ENCODE results near the gene CECR2.

CECR2 gene

DNA sequence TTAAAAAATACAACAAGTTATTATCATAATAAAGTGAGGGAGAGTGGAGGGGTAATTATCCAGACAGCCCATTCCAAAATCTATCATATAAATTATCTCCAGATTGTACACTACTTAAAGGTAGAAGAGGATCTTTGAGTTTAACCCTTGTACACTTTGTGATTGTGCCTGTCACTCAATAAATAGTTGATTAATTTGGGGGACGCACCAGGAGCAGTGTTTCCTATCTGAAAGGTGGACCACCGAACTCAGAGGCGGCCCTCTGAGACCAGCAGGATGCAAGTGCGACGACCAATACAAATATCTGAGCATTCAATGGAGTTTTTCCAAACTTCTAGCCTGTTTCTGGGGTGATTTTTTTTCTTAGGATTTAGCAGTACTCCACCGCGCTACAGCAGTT, 1.1 kb upstream of the CECR2 start:
- DNase-seq (ENCODE audit: low read depth in 2 of 2) = no peak

DNA sequence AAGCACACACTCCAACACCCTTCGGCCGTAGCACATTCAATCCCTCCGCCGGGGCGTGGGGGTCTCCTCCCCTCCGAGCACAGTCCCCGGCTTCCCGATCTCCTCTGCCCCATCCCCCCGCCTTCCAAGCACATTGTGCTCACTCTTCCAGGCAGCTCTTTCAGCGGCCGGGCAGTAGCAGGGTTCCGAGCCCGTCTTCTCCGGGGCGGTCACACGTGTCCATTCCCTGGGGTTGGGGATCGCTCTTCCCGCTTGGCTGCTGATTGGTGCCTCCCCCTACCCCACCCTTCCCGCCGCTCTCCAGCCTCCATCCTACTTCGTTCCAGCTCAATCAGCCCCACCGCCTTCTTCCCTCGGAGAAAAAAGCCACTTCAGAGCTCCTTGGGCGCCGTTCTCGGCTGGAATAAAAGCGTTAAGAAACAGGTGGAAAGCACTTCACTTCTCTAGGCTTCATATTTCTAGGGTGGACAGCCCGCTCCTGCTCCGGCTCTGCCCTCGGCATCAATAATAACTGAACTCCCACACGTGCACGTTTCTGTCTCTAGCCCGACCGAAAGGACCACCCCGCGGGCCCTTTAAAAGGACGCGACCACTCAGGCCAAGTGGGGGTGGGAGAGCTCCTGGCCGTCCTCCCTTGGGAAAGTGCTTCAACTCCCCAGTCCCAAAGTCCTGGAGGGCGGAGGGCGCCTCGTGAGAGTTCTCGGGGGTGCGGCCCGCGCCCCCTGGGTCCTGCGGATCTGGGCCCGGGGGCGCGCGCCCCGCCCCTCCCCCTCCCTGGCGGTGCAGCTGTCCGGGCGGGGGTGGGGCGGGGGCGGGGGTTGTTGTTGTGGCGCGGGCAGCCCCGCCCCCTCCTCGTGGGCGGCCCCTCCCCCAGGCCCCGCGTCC, 464 bp upstream of the CECR2 start:
- DNase-seq (ENCODE audit: low read depth in 2 of 2) = no peak

DNA sequence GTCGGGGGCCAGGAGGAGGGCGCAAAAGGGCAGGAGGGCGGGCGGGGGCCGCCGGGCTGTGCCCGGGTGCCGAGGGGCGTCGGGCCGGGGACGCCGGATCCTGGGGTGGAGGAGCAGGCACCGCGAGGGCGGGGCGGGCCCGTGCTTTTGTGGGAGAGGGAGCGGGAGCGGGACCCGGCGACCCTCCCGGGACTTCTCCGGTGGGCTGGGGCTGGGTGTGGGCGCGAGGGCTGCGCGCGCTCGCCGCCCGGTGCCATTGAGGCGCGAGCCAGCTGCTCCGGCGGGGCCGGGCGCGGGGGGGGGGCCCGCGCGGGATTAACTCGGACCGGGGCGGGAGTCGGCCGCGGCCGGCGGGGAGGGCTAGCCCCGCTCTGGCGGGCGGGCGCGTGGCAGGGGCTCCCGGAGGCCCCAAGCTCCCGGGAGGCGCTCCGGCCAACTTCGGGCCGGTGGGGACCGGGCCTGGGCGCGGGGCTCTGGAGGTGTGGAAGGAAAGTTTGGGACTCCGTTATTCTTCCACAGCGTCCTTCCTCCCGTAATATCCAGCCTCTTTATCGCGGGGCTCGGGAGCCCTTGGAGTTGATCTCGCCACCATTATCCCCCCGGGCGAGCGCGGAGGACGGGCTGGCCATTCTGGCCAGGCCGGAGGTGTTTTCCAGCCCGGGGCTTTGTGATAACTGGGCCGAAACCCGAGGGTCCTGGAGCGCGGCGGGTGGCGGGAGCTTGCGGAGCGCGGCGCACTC, 936 bp downstream of the CECR2 start:
- no peak for DNase-seq (ENCODE audit: low read depth in 2 of 2)

DNA sequence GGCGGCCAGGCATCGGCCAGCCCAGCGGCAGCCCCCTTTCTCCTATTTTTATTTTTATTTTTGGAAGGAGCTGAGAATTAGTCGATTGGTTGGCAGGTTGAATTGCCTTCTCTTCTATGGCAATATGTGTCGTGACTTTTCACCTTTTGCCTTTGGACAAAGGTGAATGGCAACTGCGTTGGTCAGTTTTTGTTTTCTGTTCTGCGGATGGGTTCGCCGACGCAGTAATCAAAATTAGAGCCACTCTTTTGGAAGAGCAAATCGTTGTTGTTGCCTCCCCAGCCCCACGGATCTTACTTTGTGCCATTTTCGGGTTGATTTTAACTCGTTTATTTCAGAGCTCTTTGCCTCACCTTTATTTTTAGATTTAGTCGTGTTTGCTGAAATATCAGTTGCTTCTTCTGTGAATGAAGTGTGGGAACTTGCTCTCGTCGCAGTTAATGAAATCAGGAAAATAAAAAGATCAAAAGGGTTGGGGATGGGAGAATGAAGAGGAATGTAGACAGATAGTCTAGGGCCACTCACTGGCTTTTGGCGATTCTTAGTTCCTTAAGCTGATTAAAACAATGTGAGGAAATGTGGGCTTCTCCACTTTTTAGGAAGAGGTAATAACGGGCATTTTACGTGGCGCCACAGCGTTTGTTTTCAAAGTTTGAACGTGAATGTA, 1.6 kb downstream of the CECR2 start:
- no peak for DNase-seq (ENCODE audit: low read depth in 2 of 2)

DNA sequence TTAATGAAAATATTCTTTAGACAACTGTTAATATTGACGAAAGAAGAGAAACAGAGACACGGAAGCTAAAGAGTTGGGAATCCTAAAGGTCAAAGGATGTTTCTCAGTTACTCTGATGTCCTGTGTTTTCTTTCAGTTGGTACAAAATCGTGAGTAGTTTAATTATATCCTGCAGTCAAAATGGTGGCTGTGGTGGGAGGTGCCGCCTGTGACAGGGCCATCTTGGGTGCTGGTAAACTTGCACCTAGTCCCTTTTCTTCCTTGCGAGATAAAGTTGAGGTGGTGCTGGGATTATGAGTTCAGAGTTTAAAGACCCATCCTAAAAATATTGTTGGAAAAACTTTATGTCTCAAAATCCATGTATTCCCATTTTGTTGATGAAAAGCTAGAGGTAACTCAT, 2.2 kb downstream of the CECR2 start:
- no peak for DNase-seq (ENCODE audit: low read depth in 2 of 2)

DNA sequence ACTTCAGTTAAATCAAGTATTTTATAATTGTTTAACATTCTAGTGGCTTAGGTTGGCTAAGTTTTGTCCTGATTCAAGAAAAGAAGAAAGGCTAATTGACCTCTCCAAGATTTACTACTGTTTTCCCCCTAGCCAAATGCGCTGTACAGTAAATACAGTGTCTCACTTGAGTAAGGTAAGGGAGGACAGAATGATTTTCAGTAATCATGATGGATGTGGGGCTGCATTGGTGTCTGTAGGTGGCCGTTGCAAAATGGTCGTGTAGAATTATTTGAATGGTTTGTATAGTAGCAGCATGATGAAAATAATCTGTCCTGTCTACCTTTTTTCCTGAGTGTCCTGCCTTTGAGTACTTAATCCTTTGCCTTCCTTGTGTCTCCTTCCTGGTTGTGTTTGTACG, 4.6 kb downstream of the CECR2 start:
- no peak for DNase-seq (ENCODE audit: low read depth in 2 of 2)

DNA sequence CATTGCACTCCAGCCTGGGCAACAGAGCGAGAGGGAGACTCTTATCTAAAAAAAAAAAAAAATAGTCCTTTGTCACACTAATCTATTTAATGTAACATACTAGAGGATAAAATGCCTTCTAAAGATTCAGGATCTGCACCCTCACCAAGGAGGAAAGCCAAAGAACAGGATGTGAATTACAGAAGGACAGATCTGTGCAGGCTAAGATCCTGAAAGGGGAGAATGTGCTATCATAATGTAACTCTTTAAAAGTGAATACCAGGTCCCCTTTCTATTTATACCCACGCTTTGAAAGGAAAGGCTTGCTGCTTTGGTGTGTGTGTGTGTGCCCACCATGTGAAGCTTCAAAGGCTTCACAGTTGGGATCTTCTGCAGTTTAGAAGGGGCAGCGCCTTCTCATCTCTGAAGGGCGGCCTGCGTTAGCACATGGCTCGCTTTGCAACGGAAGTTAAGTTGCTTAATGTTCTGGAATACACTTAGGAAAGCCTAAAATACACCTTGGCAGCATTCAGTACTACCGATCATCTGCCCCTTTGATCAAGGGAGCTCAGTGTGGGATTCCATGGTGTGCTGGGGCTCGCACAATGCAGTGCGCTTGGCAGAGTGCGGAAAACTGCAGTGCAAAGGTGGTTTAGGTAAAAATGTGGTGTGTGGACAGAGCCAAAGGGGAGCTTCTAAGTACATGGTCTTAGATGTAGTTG, 6.8 kb downstream of the CECR2 start:
- DNase-seq (ENCODE audit: low read depth in 2 of 2) = no peak

DNA sequence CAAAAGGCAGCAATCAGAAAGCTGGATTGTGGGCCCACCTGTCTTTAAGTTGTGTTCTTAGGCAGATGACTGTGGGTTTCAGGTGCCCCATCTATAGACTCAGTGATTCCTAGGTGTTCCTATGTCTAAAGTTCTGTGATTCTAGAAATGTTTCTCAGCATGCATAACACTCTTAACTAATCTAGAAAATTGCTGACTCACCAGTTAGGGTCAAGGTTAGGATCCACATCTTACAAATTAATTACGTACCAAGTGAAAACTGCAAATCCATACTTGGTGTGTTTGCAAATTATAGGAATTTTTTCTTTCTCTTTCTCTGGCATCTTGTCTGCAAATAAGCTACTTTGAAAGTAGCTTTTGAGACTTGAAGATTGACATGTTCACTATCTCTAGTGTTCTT, 7.7 kb downstream of the CECR2 start:
- no peak for DNase-seq (ENCODE audit: low read depth in 2 of 2)

DNA sequence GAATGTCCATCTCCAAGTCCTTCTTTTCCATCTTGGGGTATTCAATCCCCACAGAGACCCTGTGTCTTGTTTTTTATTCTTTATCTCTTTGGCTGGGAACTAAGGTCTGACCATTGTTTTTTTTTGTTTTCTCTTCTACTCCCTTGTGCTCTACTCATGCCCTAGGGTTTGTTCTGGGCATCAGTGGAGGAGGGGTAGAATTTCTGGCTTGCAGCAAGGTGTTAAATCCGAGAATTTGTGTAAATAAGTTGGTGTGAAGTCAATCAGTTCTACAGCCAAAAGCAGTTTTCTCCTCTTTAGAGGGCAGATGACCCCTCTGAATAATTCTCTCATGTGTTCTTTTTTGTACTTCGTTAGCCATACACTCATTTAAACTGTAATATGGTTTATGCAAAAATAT, 10.7 kb downstream of the CECR2 start:
- no peak for DNase-seq (ENCODE audit: low read depth in 2 of 2)

DNA sequence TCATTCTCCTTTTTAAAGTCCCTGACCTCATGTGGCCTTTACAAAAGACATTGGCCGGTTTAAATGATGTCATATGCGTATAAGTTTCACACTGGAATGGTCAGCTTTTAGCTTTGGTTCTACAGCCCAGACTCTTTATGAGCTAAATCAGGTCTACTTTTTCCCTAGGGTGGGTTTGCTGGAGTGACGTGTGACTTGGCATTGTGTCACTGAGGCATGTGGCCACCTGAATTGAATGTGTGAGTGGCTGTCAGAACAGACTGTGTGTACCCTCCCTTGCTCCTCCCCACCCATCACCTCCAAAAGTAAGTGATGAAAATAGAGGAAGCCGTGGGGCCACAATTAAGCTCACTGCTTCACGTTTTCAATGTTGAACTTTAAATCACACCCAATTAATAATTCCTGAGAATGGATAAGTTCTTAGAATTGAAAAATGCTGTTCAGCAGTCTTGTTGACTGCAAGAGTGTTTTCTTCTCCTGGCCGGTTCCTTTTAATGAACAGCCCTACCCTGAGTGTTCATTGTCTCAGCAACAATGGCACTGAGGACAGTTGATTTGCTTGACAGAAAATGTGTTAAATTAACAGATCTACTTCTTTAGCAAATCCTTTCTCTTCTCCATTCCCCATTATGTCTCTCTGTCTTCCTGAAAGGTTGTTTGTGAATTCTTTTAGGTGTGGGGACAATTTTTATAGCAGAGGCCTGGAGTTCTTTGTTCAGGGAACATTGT, 11.3 kb downstream of the CECR2 start:
- DNase-seq (ENCODE audit: low read depth in 2 of 2) = no peak

DNA sequence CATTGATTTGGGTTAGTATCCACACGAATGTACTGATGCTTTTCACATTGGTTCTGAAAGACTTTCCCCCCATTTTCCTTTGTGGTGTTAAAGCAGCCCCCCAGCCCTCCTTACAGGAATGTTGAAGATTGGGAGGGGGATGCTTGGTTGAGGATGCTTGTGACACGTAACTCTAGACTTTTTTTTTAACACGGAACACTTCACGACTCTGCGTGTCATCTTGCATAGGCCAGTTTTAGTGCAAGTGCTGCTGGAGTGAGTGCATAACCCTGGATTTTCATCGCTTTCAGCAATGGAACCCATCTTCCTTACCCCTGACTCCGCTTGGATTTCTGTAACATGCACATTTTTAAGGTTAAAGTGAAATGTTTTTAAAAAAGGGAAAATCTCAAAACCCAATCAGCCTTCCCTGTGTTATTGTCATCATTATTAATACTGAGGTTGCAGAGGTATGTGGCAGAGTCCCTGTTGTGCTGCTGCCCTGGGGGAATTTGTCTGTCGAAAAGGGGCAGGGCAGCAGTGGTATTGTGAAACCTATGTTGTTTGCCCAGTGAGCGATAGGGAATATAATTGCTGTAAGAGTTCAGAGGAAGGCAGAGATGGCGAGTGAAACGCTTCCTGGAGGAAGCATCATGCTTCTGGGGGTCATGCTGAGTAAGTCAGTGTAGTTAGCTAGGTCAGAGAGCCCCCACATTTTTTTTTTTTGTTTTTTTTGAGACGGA, 12.1 kb downstream of the CECR2 start:
- no peak for DNase-seq (ENCODE audit: low read depth in 2 of 2)

DNA sequence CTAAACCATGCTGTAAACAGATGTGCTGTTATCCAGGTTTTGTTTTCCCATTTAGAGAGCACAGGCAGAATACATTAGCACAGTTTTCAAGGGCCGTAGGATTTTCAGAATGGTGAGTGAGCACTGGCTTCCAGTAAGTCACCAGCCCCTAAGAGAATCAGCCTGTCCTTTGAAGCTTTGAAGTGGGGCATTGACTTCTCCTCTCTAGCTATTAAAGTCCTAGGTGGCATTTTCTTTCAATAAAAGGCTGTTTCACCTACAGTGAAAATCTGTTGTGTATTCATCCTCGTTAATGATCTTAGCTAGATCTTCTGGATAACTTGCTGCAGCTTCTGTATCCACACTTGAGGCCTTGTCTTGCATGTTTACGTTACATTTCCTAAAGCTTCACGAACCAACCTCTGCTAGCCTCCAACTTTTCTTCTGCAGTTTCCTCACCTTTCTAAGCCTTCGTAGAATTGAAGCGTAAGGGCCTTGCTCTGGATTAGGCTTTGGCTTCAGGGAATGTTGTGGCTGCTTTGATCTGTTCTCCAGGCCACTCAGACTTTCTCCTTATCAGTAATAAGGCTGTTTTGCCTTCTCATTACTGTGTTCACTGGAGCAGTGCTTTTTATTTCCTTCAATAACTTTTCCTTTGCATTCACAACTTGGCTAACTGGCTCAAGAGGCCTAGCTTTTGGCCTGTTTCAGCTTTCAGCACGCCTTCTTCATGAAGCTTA, 15.5 kb downstream of the CECR2 start:
- DNase-seq (ENCODE audit: low read depth in 2 of 2) = no peak

DNA sequence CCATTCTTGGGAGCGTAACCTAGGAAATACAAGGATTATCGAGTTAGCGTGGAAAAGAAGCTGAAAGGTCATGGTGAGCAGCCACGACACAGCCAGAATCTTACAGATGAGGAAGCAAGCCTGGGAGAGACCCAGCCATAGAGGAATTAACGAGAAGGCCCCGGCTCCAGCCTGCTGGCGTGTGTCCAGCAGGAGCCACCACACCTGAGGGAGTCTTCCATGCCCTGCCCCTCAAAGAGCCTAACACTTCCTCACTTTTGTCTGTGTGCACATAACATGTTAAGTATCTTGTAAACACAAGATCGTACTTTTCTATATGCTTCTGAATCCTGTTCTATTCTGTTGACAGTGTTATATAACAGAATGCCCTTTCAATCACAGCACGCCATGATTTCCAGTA, 18.1 kb downstream of the CECR2 start:
- DNase-seq (ENCODE audit: low read depth in 2 of 2) = no peak

DNA sequence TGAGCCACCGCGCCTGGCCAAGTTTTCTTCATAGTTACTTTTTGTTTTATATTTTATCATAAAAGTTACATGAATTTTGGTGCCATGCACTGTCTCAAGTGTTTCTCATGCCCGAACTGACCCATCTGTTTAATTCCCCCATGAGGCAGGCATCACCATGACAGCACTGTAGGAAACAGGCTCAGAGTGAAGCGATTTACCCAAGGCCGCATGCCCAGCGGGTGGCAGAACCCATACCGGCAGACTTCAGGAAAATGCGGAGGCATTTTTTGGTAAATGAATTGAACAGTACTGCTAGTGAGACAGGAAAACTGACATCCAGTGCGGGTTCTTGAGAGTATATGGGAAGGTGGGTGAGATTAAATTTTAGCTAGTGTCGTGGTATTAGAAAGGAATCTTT, 19.0 kb downstream of the CECR2 start:
- DNase-seq (ENCODE audit: low read depth in 2 of 2) = no peak

DNA sequence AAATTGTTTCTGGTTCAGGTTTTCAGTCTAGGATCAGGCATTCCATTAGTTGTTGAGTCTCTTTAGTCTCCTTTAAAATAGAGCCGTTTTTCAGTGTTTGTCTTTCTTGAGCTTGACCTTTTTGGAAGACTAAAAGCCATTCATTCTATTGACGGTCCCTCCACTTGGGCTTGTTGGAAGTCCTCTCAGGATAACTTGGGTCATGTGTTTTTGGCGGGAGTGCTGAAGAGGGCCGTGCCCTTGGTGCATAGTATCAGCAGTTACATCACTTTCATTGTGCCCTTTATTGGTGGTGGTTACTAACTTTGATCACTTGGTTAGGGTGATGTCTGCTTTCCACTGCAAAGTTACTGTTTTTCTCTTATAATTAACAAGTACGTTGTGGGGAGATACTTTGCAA, 20.8 kb downstream of the CECR2 start:
- no peak for DNase-seq (ENCODE audit: low read depth in 2 of 2)

DNA sequence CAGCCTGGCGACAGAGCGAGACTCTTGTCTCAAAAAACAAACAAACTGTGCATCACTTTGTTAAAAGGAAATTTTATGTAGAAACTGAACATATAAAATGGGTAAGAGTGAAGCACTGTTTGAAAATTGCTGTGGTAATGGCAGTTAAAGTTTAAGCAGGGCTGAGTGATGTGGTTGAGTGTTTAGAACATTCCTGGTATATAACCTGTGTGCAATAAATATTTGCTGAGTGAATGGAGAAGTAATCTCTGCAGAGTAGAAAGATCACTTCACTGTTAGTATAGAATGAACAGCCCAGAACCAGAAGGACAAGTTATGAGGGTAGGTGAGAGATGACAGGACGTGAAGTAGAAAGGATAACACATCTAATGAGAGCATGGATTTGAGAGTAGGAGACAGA, 27.3 kb downstream of the CECR2 start:
- DNase-seq (ENCODE audit: low read depth in 2 of 2) = no peak

DNA sequence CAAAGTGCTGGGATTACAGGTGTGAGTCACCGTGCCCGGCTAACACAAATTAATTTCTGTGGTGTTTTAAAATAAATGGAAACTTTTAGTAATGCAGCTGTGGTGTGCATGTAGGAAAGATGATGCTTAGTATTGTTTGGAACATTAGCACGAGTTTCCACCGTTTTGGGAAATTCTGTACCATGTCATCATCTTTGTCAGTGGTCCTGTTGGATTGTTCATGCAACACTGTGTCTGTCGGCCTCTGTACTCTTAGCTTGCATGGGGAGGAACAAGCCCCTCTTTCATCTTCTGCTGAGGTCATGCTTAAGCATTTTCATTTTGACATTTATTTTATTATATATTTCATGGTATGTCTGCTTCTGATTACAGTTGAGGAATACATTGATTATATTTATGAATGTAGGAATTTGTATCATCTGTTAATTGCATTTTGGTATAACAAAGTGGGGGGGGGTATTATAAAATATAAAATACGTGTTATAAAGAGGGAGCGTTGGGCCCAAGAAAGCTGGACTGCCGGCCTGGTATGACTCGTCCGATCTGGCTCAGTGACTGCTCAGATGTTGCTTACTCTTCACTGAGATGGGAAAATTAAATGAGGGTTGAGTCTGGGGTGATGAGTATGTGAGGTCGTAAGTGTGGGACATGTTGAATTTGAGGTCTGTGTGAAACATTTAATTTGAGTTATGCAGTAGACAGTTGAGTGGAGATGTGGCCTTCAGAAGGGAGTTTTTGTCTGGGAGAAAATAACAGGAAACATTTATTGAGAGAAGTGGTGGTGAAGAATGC, 28.7 kb downstream of the CECR2 start:
- DNase-seq (ENCODE audit: low read depth in 2 of 2) = no peak

DNA sequence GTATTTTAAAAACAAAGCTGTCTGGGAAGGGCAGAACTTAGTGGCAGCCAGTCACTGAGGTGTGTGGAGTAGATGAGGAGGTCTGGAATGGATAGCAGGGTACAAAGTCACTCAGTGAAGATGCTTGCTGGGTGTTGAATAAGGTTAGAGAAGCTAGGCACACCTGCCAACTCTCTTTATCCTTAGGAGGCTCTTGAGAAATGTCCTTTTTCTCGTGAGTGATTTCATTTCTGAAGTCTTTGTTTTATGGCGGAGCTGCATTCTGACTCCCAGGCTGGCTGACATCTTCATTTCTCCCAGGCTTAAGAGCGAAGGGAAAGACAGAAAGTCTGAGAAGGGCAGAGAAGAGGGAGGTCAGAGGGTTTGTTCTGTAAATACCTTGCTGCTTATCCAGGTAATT, 31.0 kb downstream of the CECR2 start:
- DNase-seq (ENCODE audit: low read depth in 2 of 2) = no peak

DNA sequence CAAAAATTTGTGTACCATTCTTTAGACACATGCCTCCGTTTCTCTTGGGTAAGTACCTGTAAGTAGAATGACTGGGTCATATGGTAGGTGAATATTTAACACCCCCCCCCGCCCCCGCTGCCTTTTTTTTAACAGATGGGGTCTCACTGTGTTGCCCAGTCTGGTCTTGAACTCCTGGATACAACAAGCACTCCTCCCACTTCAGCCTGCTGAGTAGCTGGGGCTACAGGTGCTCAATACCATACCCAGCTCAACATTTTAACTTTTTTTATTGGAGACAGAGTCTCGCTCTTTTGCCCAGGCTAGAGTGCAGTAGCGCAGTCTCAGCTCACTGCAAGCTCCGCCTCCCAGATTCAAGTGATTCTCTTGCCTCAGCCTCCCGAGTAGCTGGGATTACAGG, 32.5 kb downstream of the CECR2 start:
- DNase-seq (ENCODE audit: low read depth in 2 of 2) = no peak

All from fibroblast of skin of left quadriceps (primary cell).